Measurements from ENCODE around the gene BAZ2B. TPM values are rescaled to one million over a fixed set of nuclear protein-coding genes. Genes with fewer than 3 reads are reported as not detected.

BAZ2B gene
- total and polyA plus RNA-seq, 9 of the 15 experiments (the other 6 are each of a cell fraction or from before 2014, with no cell fraction given): 7.5 to 38.6 (median 19.8) TPM

GRCh38 chr2:159558479-159558878 lies 57.9 kb downstream of the BAZ2B start:
- no peak overlapping the region for H3K4me2 ChIP-seq (ENCODE audit: insufficient read depth, low read length)
- ChIA-PET CTCF (ENCODE audit: low intra/inter-chr PET ratio) (interaction anchor here (1.7 kb wide), 1 partner anchor 249 kb away, joined by 4 read pairs; no protein-coding TSS in a partner anchor), POLR2A (interaction anchor here (1.0 kb wide), 1 partner anchor 24 kb away, joined by 3 read pairs; no protein-coding TSS in a partner anchor)
- no peak overlapping the region for H3K27ac ChIP-seq (ENCODE audit: extremely low read depth, low read depth, low read length)
- in situ Hi-C loops (cut with MboI): no loop called here
- H2AFZ ChIP-seq (ENCODE audit: low read depth, low read length): no peak overlapping the region
- no peaks in the 10 kb centered on the region for H4K20me1 ChIP-seq (replicated peaks; ENCODE audit: control insufficient read depth, insufficient read depth, low read length)
- no peak overlapping the region for H3K9ac ChIP-seq (ENCODE audit: insufficient read depth in 1 of 2, low read depth in 2 of 2, low read length in 2 of 2)
- DNase-seq (ENCODE audit: extremely low read depth in 1 of 4, low spot score in 3 of 4) (no peak), ATAC-seq (no peak), FAIRE-seq (no peak)
- 63% methylated on average over 4 of the region's 4 CpGs for WGBS (ENCODE audit: insufficient coverage, low coverage, missing lambda C conversion rate)
- intact Hi-C loops (cut with micrococcal nuclease): loop anchor here (5.0 kb wide), 2 partner anchors 119 to 249 kb away; no protein-coding TSS in a partner anchor
- TF ChIP-seq MECOM (CRISPR knock-in tag; IDR thresholded peaks at IDR 0.05) (no peak), FOXP4 (CRISPR knock-in tag; IDR thresholded peaks at IDR 0.05; ENCODE audit: borderline replicate concordance) (no peak), WHSC1 (IDR thresholded peaks at IDR 0.05; ENCODE audit: low read length) (no peak), ZNF75A (CRISPR knock-in tag; IDR thresholded peaks at IDR 0.05) (no peak), FOXK2 (conservative IDR thresholded peaks at IDR 0.05 in 1 of 2, IDR thresholded peaks at IDR 0.05 in 1 of 2; ENCODE audit: low read depth in 2 of 2) (no peak), ZNF41 (CRISPR knock-in tag; conservative IDR thresholded peaks at IDR 0.05) (no peak), SMC3 (conservative IDR thresholded peaks at IDR 0.05; ENCODE audit: insufficient read depth, low read depth, low read length) (no peak), ZNF766 (CRISPR knock-in tag; conservative IDR thresholded peaks at IDR 0.05) (no peak), ZNF445 (CRISPR knock-in tag; IDR thresholded peaks at IDR 0.05; ENCODE audit: low read depth) (no peak), USF2 (CRISPR knock-in tag; IDR thresholded peaks at IDR 0.05) (no peak), KDM1A (IDR thresholded peaks at IDR 0.05) (no peak), ZNF551 (CRISPR knock-in tag; IDR thresholded peaks at IDR 0.05) (no peak), SRSF9 (IDR thresholded peaks at IDR 0.05; ENCODE audit: borderline replicate concordance, low read depth, low read length) (no peak), STAG1 (CRISPR knock-in tag; IDR thresholded peaks at IDR 0.05; ENCODE audit: borderline replicate concordance) (no peak), ZNF24 (IDR thresholded peaks at IDR 0.05) (no peak)
- no peaks in the 10 kb centered on the region for H3K36me3 ChIP-seq (ENCODE audit: control insufficient read depth, insufficient read depth, low read length)
- no peaks in the 10 kb centered on the region for H3K9me1 ChIP-seq (ENCODE audit: control insufficient read depth, insufficient read depth, low read length)
- H3K79me2 ChIP-seq (ENCODE audit: control insufficient read depth, insufficient read depth, low read length): no peaks in the 10 kb centered on the region
- H3K4me3 ChIP-seq: no peak overlapping the region
- H3K27me3 ChIP-seq (ENCODE audit: control insufficient read depth in 2 of 2, insufficient read depth in 2 of 2, low read length in 2 of 2): no peaks in the 10 kb centered on the region
- BruUV-seq (replicated peaks): no TSS peak
- H3K9me3 ChIP-seq (replicated peaks; ENCODE audit: control insufficient read depth, insufficient read depth, low read depth, low read length): no peaks in the 10 kb centered on the region
- peaks cover 0 to 6% of the 10 kb centered on the region in 2 experiments; a peak in 1 of 5 replicates for H3K4me1 ChIP-seq (replicated peaks in 1 of 2; ENCODE audit: control insufficient read depth in 2 of 2, insufficient read depth in 2 of 2, low read length in 2 of 2)

Measured in K562 (cell line).